DMS53 (cell line): ENCODE results near the gene LILRA6.
"Not testable (repeated sequence)": the region's sequence is repeated elsewhere in the genome, so short reads cannot be mapped to it uniquely, and the experiment has no call there.

ENCODE experiments used
- DNase-seq: peaks from one replicate; lab custom pipeline; 2025; lab: John Stamatoyannopoulos, UW

The LILRA6 gene

GRCh38 chr19:54262470-54262869 lies 19.9 kb upstream of the LILRA6 start:
- no peak for DNase-seq

GRCh38 chr19:54262066-54262465 lies 19.5 kb upstream of the LILRA6 start:
- no peak for DNase-seq

- DNase-seq = no peak
These were observed 14.5 kb upstream of the LILRA6 start, which contains the start of gene LILRB5 for GRCh38 chr19:54257116-54257480. Gene LILRB5 (minus strand): TSS chr19:54257273. CDS start chr19:54257193, 80 bp downstream.

GRCh38 chr19:54256250-54257115 lies 13.9 kb upstream of the LILRA6 start:
- no peak for DNase-seq

GRCh38 chr19:54255105-54255775 lies 12.7 kb upstream of the LILRA6 start:
- DNase-seq = no peak

GRCh38 chr19:54254195-54254906 lies 11.8 kb upstream of the LILRA6 start:
- no peak for DNase-seq

GRCh38 chr19:54253331-54254194 lies 11.0 kb upstream of the LILRA6 start:
- no peak for DNase-seq

GRCh38 chr19:54252845-54253244 lies 10.3 kb upstream of the LILRA6 start:
- no peak for DNase-seq

- no peak for DNase-seq
These were observed 9.7 kb upstream of the LILRA6 start for GRCh38 chr19:54252243-54252642.

GRCh38 chr19:54248016-54248601 lies 5.5 kb upstream of the LILRA6 start:
- no peak for DNase-seq

GRCh38 chr19:54247106-54247930 lies 4.7 kb upstream of the LILRA6 start:
- no peak for DNase-seq

- DNase-seq = no peak
These were observed 3.3 kb upstream of the LILRA6 start for GRCh38 chr19:54245936-54246335.

GRCh38 chr19:54243809-54244208 lies 1.2 kb upstream of the LILRA6 start:
- not testable (repeated sequence) for DNase-seq

- DNase-seq = not testable (repeated sequence)
These were observed 356 bp downstream of the LILRA6 start for GRCh38 chr19:54242234-54242633.

GRCh38 chr19:54240372-54241336 lies 1.9 kb downstream of the LILRA6 start:
- DNase-seq = not testable (repeated sequence)

GRCh38 chr19:54239491-54240371 lies 2.9 kb downstream of the LILRA6 start:
- not testable (repeated sequence) for DNase-seq

- DNase-seq = no peak
These were observed 8.6 kb downstream of the LILRA6 start for GRCh38 chr19:54233941-54234340.
